ENCODE results near the gene VOPP1.

The VOPP1 gene

DNA sequence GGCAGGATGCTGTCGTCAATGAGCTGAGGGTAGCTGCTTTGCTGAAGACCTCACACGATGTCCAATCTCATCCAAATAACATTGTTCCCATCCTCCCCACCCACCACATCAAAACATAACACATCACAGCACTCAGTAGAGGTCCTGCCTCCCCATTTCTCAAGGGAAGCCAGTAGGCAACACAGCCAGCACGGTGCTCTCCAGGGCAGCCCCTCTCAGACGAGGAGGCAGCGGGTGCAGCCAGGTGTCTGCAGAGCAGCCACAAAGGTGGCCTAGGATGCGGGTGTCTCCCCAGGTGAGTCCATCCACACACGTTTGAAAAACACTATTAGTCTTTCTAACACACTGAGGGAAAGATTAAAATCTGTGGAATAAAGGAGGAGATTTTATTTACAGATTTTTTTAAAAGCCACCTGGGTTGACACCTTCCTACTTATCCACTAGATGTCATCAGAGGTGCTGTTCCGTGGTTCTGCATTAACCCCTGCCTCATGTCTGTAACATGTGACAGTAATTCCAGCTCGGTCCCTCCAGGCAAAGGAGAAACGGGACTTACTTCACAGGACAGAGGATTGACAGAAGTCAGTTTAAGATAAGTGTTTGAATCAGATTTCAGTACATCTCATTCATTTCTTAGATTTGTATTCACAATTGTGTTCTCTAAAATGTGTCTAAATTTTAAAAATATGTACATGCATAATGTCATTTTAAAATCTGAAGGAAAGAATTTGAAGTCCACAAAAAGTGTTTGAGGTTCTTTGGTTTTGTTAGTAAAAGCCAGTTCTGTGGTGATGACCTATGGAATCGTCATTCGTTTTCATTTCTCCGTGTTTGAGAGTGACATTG lies 139.1 kb downstream of the VOPP1 start:
- no peak for DNase-seq (ENCODE audit: low read depth)

DNA sequence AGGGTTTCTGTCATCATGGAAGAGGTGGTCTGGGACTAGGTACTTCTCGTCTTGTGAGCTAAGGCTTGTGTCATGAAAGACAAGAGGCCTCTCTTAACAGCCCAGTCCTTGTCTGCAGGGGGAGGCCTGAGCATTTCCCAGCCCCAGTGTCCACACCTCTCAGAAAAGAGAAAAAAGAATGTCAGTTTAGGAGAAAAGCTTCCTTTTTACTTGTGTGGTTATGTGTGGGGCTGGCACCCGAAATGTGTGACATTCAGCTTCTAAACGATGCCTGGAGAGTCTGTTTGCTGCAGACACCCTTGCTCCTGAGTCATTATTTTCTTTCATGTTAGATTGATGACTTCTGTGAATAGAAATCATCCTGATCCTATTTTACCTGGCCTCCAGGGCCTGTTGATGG lies 139.8 kb downstream of the VOPP1 start:
- no peak for DNase-seq (ENCODE audit: low read depth)

DNA sequence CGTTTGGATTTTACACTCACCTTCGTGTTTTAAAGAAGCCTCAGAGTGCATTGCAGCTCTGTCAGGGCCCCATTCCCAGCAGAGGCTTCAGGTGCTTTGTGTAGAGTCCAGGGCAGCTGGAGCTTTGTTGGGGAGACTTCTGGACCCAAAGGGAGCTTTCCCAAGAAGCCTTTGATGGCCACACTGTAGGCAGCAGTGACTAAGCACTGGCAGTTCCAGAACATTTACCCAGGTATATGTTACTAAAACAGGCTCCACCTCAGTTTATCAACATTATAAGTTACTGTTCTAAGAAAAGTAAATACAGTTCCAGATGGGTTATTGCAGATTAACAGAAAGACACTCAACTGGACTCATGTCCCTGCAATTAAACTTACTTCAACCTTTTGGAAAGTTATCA lies 140.4 kb downstream of the VOPP1 start:
- no peak for DNase-seq (ENCODE audit: low read depth)

DNA sequence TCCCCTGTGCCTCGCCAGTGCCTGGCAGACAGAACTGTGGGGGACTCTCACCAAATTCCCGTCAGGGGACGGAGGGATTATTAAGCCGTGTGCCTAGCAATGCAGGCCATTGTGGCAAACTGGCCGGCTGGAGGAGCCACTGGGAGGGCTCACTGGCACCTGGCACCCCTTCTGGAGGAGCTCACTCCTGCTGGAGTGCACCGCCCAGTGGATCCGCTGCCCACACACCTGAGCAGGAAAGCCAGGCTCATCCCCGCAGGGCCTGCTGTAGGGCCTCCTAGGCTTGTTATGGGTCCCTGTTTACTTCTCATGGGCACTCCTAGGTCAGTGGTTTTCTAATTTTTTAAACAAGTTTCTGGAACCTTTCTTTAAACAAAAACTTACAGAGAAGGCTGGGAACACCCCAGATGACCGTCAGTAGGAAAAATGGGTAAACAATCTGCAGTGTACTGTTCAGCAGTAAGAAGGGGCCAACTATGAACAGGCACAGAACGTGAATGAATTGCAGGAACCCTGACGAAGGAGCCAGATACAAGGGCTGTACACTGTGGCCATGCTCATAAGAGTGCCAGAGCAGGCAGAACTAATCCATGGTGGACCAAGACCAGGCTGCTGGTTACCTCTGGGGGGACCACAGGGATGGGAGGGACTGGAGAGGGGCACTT lies 142.3 kb downstream of the VOPP1 start:
- no peak for DNase-seq (ENCODE audit: low read depth)

DNA sequence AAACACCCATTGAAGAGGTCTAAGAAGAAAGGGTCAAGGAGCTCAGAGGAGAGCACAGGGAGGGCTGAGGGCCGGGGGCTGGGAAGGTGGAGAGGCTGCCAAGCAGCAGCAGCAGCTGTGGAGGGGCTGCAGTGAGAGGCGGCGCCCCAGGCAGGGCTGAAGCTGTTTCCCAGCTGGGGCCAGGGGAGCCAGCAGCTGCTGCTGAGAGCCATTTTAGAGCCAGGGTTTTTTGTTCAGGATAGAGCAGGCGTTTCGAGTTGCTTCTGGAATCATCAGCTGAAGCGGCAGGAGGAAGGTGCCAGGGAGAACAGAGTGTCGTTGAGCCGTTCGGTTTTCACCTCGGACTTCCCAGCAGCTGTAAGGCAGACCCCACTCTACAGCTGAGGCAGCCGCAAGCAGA lies 144.5 kb downstream of the VOPP1 start:
- DNase-seq (ENCODE audit: low read depth): no peak

DNA sequence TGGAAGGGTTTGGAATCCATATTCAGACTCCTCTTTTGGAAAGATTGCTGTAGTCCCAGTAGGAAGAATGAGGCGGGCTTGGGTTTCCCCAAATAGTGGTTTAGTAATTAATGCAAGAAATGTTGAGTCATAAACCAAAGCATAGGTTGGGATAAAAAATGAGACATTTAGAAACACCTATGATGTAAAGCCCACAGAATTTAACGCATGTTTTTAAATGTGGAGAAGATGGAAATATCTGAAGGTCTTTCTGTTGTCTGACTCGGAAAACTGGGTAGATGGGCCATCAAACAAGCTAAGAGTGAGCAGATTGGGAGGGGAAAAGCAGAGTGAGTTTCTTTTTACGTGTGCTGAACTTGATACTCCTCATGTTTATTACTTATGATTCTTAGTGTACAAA lies 145.0 kb downstream of the VOPP1 start:
- DNase-seq (ENCODE audit: low read depth): no peak

DNA sequence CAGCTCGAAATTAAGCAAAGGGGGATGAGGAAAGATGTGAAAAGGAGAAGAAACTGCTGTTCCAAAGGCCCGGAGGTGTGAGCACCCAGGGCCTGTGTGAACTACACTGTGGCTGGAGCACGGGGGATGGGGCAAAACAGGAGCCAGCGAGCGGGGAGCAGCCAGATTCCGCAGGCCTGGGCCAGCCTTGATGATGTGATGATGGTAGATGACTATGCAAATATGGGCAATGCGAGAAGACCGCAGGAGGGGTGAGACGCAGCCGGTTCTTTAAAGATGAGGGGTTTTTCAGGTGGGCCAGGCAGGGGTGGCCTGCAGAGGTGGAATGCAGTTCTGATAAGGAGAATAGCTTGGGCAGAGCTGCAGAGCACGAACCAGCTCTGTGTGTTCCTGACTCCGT lies 145.6 kb downstream of the VOPP1 start:
- DNase-seq (ENCODE audit: low read depth): no peak

DNA sequence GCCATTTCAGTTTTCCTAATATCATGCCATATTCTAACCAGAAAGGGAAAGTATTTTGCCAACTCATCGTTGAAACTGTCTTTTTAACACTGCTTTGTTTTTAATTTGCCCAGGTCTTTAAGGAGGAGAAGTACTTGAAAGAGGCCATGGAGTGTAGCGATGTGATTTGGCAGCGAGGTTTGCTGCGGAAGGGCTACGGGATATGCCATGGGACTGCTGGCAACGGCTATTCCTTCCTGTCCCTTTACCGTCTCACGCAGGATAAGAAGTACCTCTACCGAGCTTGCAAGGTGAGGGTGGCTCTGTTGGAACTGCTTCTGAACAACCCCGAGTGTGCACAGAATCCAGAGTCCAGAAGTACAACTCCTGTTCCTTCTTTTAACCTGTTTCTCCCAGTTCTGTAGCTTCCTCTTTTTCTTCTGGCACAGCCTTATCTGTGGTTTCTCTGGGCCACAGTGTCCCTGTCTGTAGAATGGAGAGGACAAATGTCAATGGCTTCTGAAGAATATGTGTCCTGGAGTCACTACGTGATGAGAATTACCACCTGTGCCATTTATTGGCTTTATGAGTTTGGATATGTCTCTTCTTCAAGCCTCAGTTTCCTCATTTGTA lies 147.1 kb downstream of the VOPP1 start:
- DNase-seq (ENCODE audit: low read depth): no peak

DNA sequence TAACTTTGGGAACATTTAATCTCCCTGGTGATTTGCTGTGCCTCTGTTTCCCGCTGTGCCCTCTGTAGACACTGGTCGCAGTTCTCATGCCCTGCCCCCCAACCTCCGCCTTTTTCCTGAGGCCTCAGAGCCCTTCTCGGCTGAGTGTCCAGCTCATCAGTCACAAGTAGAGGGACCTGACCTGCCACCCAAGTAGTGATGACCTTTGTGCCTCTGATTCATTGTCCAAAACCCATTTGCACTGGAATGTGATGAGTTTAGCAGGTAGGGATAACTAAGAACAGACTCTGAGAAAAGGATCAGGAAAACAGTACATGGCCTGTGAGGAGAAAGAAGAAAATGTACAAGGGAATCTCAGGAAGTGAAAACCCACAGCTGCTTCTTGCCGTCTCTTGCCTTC lies 148.4 kb downstream of the VOPP1 start:
- no peak for DNase-seq (ENCODE audit: low read depth)

DNA sequence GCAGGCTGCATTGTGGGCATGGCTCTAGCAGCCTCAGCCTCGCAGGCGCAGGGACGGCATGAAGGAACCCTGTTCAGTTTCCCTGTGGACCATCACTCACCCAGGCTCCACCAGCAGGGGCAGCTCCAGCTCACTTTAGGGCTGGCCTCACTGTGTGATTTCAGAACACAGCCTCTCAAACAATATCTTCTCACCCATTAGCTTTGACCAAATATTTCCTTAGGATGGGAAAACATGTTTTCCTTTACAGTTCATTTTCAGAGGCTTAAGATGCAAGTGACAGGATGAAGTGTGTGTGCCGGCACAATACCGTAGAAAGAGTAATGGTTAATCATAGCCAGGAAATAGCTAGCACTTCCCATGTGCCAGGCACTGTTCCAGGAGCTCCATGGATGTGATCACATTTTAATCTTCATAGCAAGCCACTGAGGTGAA lies 149.0 kb downstream of the VOPP1 start:
- DNase-seq (ENCODE audit: low read depth): no peak
